ENCODE results near the gene EDC4. TPM values are rescaled to one million over a fixed set of nuclear protein-coding genes. Genes with fewer than 3 reads are reported as not detected.

The EDC4 gene
- total and polyA plus RNA-seq, 4 donors = 14.4 to 66.4 (median 50.0) TPM

- Histone ChIP-seq H3K4me3 (ENCODE audit: low read length in 2 of 2) (no peak overlapping the region), H3K4me1 (ENCODE audit: control insufficient read depth in 1 of 2, insufficient read depth in 2 of 2, low read length in 2 of 2) (peaks cover 6 to 7% of the 10 kb centered on the region in 2 donors), H3K9me3 (ENCODE audit: control insufficient read depth, low read length) (no peaks in the 10 kb centered on the region), H3K27ac (ENCODE audit: low read depth in 1 of 2, low read length in 2 of 2) (no peak overlapping the region), H3K27me3 (ENCODE audit: control insufficient read depth in 1 of 2, insufficient read depth in 2 of 2, low read length in 1 of 2) (no peaks in the 10 kb centered on the region), H3K36me3 (ENCODE audit: control insufficient read depth in 1 of 2, insufficient read depth in 2 of 2, low read length in 1 of 2) (peaks cover 3 to 10% of the 10 kb centered on the region in 2 donors)
- intact Hi-C loops (cut with DNase I) = no loop called here
- no peak for DNase-seq
- 89 to 90% methylated on average over 6 of the region's 6 CpGs for WGBS, 2 donors
- ATAC-seq (ENCODE audit: low FRiP score) = no peak
Measured at GRCh38 chr16:67868290-67868689, 4.6 kb upstream of the EDC4 start.

GRCh38 chr16:67869653-67870052, 3.2 kb upstream of the EDC4 start:
- WGBS, 2 donors = 42 to 48% methylated on average over 7 of the region's 7 CpGs
- H3K27ac ChIP-seq (ENCODE audit: low read depth in 1 of 2, low read length in 2 of 2) = no peak overlapping the region
- no peak overlapping the region for H3K4me3 ChIP-seq (ENCODE audit: low read length in 2 of 2)
- ATAC-seq (ENCODE audit: low FRiP score) (no peak), DNase-seq (no peak)
- peaks cover 0 to 2% of the 10 kb centered on the region in 2 donors for H3K4me1 ChIP-seq (ENCODE audit: control insufficient read depth in 1 of 2, insufficient read depth in 2 of 2, low read length in 2 of 2)
- no peaks in the 10 kb centered on the region for H3K9me3 ChIP-seq (ENCODE audit: control insufficient read depth, low read length)
- intact Hi-C loops (cut with DNase I) = no loop called here
- H3K36me3 ChIP-seq (ENCODE audit: control insufficient read depth in 1 of 2, insufficient read depth in 2 of 2, low read length in 1 of 2) = peaks cover 3 to 10% of the 10 kb centered on the region in 2 donors
- no peaks in the 10 kb centered on the region for H3K27me3 ChIP-seq (ENCODE audit: control insufficient read depth in 1 of 2, insufficient read depth in 2 of 2, low read length in 1 of 2)

GRCh38 chr16:67871256-67871655, 1.6 kb upstream of the EDC4 start:
- peaks cover 0 to 2% of the 10 kb centered on the region in 2 donors for H3K4me1 ChIP-seq (ENCODE audit: control insufficient read depth in 1 of 2, insufficient read depth in 2 of 2, low read length in 2 of 2)
- H3K27ac ChIP-seq (ENCODE audit: low read depth in 1 of 2, low read length in 2 of 2) = no peak overlapping the region
- no peaks in the 10 kb centered on the region for H3K9me3 ChIP-seq (ENCODE audit: control insufficient read depth, low read length)
- ATAC-seq (ENCODE audit: low FRiP score) (no peak), DNase-seq (no peak)
- intact Hi-C loops (cut with DNase I) = no loop called here
- WGBS, 2 donors = 62 to 73% methylated on average over 3 of the region's 3 CpGs
- no peak overlapping the region for H3K4me3 ChIP-seq (ENCODE audit: low read length in 2 of 2)
- no peaks in the 10 kb centered on the region for H3K27me3 ChIP-seq (ENCODE audit: control insufficient read depth in 1 of 2, insufficient read depth in 2 of 2, low read length in 1 of 2)
- H3K36me3 ChIP-seq (ENCODE audit: control insufficient read depth in 1 of 2, insufficient read depth in 2 of 2, low read length in 1 of 2) = peaks cover 3 to 8% of the 10 kb centered on the region in 2 donors

GRCh38 chr16:67872131-67872630, 671 bp upstream of the EDC4 start:
- peaks cover 0 to 2% of the 10 kb centered on the region in 2 donors for H3K4me1 ChIP-seq (ENCODE audit: control insufficient read depth in 1 of 2, insufficient read depth in 2 of 2, low read length in 2 of 2)
- DNase-seq (no peak), ATAC-seq (ENCODE audit: low FRiP score) (no peak)
- H3K4me3 ChIP-seq (ENCODE audit: low read length in 2 of 2) = no peak overlapping the region
- H3K36me3 ChIP-seq (ENCODE audit: control insufficient read depth in 1 of 2, insufficient read depth in 2 of 2, low read length in 1 of 2) = peaks cover 3 to 9% of the 10 kb centered on the region in 2 donors
- WGBS, 2 donors = 47 to 61% methylated on average over 2 of the region's 2 CpGs
- H3K27me3 ChIP-seq (ENCODE audit: control insufficient read depth in 1 of 2, insufficient read depth in 2 of 2, low read length in 1 of 2) = no peaks in the 10 kb centered on the region
- intact Hi-C loops (cut with DNase I) = no loop called here
- no peaks in the 10 kb centered on the region for H3K9me3 ChIP-seq (ENCODE audit: control insufficient read depth, low read length)
- H3K27ac ChIP-seq (ENCODE audit: low read depth in 1 of 2, low read length in 2 of 2) = peak overlapping the region in 1 of 2 donors; percentile 45

- Histone ChIP-seq H3K4me3 (ENCODE audit: low read length in 2 of 2) (peak overlapping the region; percentile 85 to 89), H3K4me1 (ENCODE audit: control insufficient read depth in 1 of 2, insufficient read depth in 2 of 2, low read length in 2 of 2) (peaks cover 0 to 1% of the 10 kb centered on the region in 2 donors), H3K36me3 (ENCODE audit: control insufficient read depth in 1 of 2, insufficient read depth in 2 of 2, low read length in 1 of 2) (peaks cover 3 to 14% of the 10 kb centered on the region in 2 donors), H3K27ac (ENCODE audit: low read depth in 1 of 2, low read length in 2 of 2) (peak overlapping the region in 1 of 2 donors; percentile 23), H3K27me3 (ENCODE audit: control insufficient read depth in 1 of 2, insufficient read depth in 2 of 2, low read length in 1 of 2) (no peaks in the 10 kb centered on the region), H3K9me3 (ENCODE audit: control insufficient read depth, low read length) (no peaks in the 10 kb centered on the region)
- DNase-seq = no peak
- ATAC-seq (ENCODE audit: low FRiP score) = peak; percentile 27
- intact Hi-C loops (cut with DNase I) = no loop called here
- WGBS, 2 donors = 12% methylated on average over 23 of the region's 23 CpGs
Measured at GRCh38 chr16:67873435-67874370, 851 bp downstream of the EDC4 start.

- no peak for DNase-seq
- no peak overlapping the region for H3K4me3 ChIP-seq (ENCODE audit: low read length in 2 of 2)
- intact Hi-C loops (cut with DNase I) = no loop called here
- no peak for ATAC-seq (ENCODE audit: low FRiP score)
- no peaks in the 10 kb centered on the region for H3K27me3 ChIP-seq (ENCODE audit: control insufficient read depth in 1 of 2, insufficient read depth in 2 of 2, low read length in 1 of 2)
- H3K27ac ChIP-seq (ENCODE audit: low read depth in 1 of 2, low read length in 2 of 2) = no peak overlapping the region
- H3K4me1 ChIP-seq (ENCODE audit: control insufficient read depth in 1 of 2, insufficient read depth in 2 of 2, low read length in 2 of 2) = no peaks in the 10 kb centered on the region
- H3K9me3 ChIP-seq (ENCODE audit: control insufficient read depth, low read length) = no peaks in the 10 kb centered on the region
- H3K36me3 ChIP-seq (ENCODE audit: control insufficient read depth in 1 of 2, insufficient read depth in 2 of 2, low read length in 1 of 2) = peaks cover 3 to 14% of the 10 kb centered on the region in 2 donors
- WGBS, 2 donors = 52 to 61% methylated on average over 3 of the region's 3 CpGs
Measured at GRCh38 chr16:67874372-67874771, 1.5 kb downstream of the EDC4 start.

- Histone ChIP-seq H3K27ac (ENCODE audit: low read depth in 1 of 2, low read length in 2 of 2) (no peak overlapping the region), H3K27me3 (ENCODE audit: control insufficient read depth in 1 of 2, insufficient read depth in 2 of 2, low read length in 1 of 2) (no peaks in the 10 kb centered on the region), H3K9me3 (ENCODE audit: control insufficient read depth, low read length) (no peaks in the 10 kb centered on the region), H3K4me1 (ENCODE audit: control insufficient read depth in 1 of 2, insufficient read depth in 2 of 2, low read length in 2 of 2) (no peaks in the 10 kb centered on the region), H3K36me3 (ENCODE audit: control insufficient read depth in 1 of 2, insufficient read depth in 2 of 2, low read length in 1 of 2) (peaks cover 0 to 13% of the 10 kb centered on the region in 2 donors), H3K4me3 (ENCODE audit: low read length in 2 of 2) (no peak overlapping the region)
- intact Hi-C loops (cut with DNase I) = no loop called here
- ATAC-seq (ENCODE audit: low FRiP score) (no peak), DNase-seq (no peak)
- 91 to 93% methylated on average over 11 of the region's 11 CpGs for WGBS, 2 donors
Measured at GRCh38 chr16:67877064-67877463, 4.2 kb downstream of the EDC4 start.

GRCh38 chr16:67878232-67878631, 5.4 kb downstream of the EDC4 start:
- H3K9me3 ChIP-seq (ENCODE audit: control insufficient read depth, low read length) = no peaks in the 10 kb centered on the region
- H3K27me3 ChIP-seq (ENCODE audit: control insufficient read depth in 1 of 2, insufficient read depth in 2 of 2, low read length in 1 of 2) = no peaks in the 10 kb centered on the region
- no peak overlapping the region for H3K27ac ChIP-seq (ENCODE audit: low read depth in 1 of 2, low read length in 2 of 2)
- WGBS, 2 donors = 83 to 88% methylated on average over 6 of the region's 6 CpGs
- intact Hi-C loops (cut with DNase I) = no loop called here
- H3K4me1 ChIP-seq (ENCODE audit: control insufficient read depth in 1 of 2, insufficient read depth in 2 of 2, low read length in 2 of 2) = no peaks in the 10 kb centered on the region
- peaks cover 0 to 18% of the 10 kb centered on the region in 2 donors for H3K36me3 ChIP-seq (ENCODE audit: control insufficient read depth in 1 of 2, insufficient read depth in 2 of 2, low read length in 1 of 2)
- DNase-seq (no peak), ATAC-seq (ENCODE audit: low FRiP score) (no peak)
- no peak overlapping the region for H3K4me3 ChIP-seq (ENCODE audit: low read length in 2 of 2)

- no peaks in the 10 kb centered on the region for H3K27me3 ChIP-seq (ENCODE audit: control insufficient read depth in 1 of 2, insufficient read depth in 2 of 2, low read length in 1 of 2)
- H3K4me1 ChIP-seq (ENCODE audit: control insufficient read depth in 1 of 2, insufficient read depth in 2 of 2, low read length in 2 of 2) = no peaks in the 10 kb centered on the region
- no peak overlapping the region for H3K27ac ChIP-seq (ENCODE audit: low read depth in 1 of 2, low read length in 2 of 2)
- no peak overlapping the region for H3K4me3 ChIP-seq (ENCODE audit: low read length in 2 of 2)
- ATAC-seq (ENCODE audit: low FRiP score) (no peak), DNase-seq (no peak)
- intact Hi-C loops (cut with DNase I) = no loop called here
- H3K9me3 ChIP-seq (ENCODE audit: control insufficient read depth, low read length) = no peaks in the 10 kb centered on the region
- H3K36me3 ChIP-seq (ENCODE audit: control insufficient read depth in 1 of 2, insufficient read depth in 2 of 2, low read length in 1 of 2) = peaks cover 0 to 18% of the 10 kb centered on the region in 2 donors
- WGBS, 2 donors = 92 to 93% methylated on average over 9 of the region's 9 CpGs
Measured at GRCh38 chr16:67878846-67879245, 6.0 kb downstream of the EDC4 start.
